SU-DHL-6 (cell line): ENCODE results near the gene CELSR3.

Experiments used
- H2AFZ ChIP-seq: fragments of 200-600 bp; sonication (generic); 2 replicates; pipeline ENCODE4 v1.6.1; 2014; ENCODE audit warnings: low read depth, mild to moderate bottlenecking, moderate library complexity, mixed read lengths, antibody characterized with exemption, low read length; ENCODE audit not compliant: severe bottlenecking
- H3F3A ChIP-seq: fragments of 200-600 bp; shearing (Covaris generic); 2 replicates; pipeline ENCODE4 v1.6.0; 2016; ENCODE audit warnings: antibody characterized with exemption, mild to moderate bottlenecking; ENCODE audit not compliant: insufficient read depth
- H3K27ac ChIP-seq: fragments of 200-600 bp; sonication (generic); 2 replicates; pipeline ENCODE4 v1.5.1; 2016; ENCODE audit warnings: low read depth, mild to moderate bottlenecking, low read length, moderate library complexity, mixed read lengths
- H3K27me3 ChIP-seq: fragments of 200-600 bp; sonication (generic), shearing (Covaris generic); 2 replicates; pipeline ENCODE4 v1.6.0; 2014; ENCODE audit warnings: mild to moderate bottlenecking, low read length
- H3K36me3 ChIP-seq: fragments of 200-600 bp; sonication (generic); 2 replicates; pipeline ENCODE4 v1.6.1; 2014; ENCODE audit warnings: mild to moderate bottlenecking, low read length, mixed read lengths
- H3K4me2 ChIP-seq: fragments of 300-600, 200-600 bp; shearing (Covaris generic), sonication (generic); 2 replicates; pipeline ENCODE4 v1.6.0; 2014; ENCODE audit warnings: low read length, low read depth, mild to moderate bottlenecking; ENCODE audit not compliant: poor library complexity, severe bottlenecking
- H3K4me3 ChIP-seq: fragments of 200-600 bp; sonication (generic); 2 replicates; pipeline ENCODE4 v1.5.1; 2014; ENCODE audit warnings: antibody characterized with exemption, low read length, mild to moderate bottlenecking, mixed read lengths; ENCODE audit not compliant: insufficient read depth, poor library complexity, severe bottlenecking
- H3K79me2 ChIP-seq: fragments of 200-600 bp; sonication (generic); 2 replicates; pipeline ENCODE4 v1.6.1; 2014; ENCODE audit warnings: mild to moderate bottlenecking, low read length, moderate library complexity; ENCODE audit not compliant: insufficient read depth
- H3K9ac ChIP-seq: fragments of 200-600 bp; sonication (generic); 2 replicates; pipeline ENCODE4 v1.7.0; 2014; ENCODE audit warnings: mild to moderate bottlenecking, low read length
- H3K9me2 ChIP-seq: fragments of 200-600 bp; sonication (generic); replicated peaks from 2 replicates; pipeline ENCODE4 v1.6.1; 2014; ENCODE audit warnings: low read length; ENCODE audit not compliant: insufficient read depth
- H3K9me3 ChIP-seq: fragments of 200-600 bp; sonication (generic); 2 replicates; pipeline ENCODE4 v1.6.1; 2014; ENCODE audit warnings: low read length, mixed read lengths; ENCODE audit not compliant: insufficient read depth
- H4K20me1 ChIP-seq: fragments of 200-600 bp; sonication (generic); 2 replicates; pipeline ENCODE4 v1.6.1; 2014; ENCODE audit warnings: low read depth, mild to moderate bottlenecking, antibody characterized with exemption, low read length, moderate library complexity, mixed read lengths
- EZH2phosphoT487 ChIP-seq: fragments of 200-600 bp; sonication (generic), shearing (Covaris generic); conservative IDR thresholded peaks from 2 replicates; pipeline ENCODE4 v1.6.1; 2018; ENCODE audit warnings: mild to moderate bottlenecking, antibody characterized with exemption, low read length, moderate library complexity, mixed read lengths
- TF ChIP-seq, protein P1 (sequence below): fragments of 200-600 bp; sonication (generic); IDR thresholded peaks from one replicate; pipeline ENCODE4 v1.5.1; 2017; ENCODE audit warnings: antibody characterized with exemption, mild to moderate bottlenecking, low read length, moderate library complexity; ENCODE audit not compliant: insufficient read depth, poor library complexity, severe bottlenecking

CELSR3 gene

DNA sequence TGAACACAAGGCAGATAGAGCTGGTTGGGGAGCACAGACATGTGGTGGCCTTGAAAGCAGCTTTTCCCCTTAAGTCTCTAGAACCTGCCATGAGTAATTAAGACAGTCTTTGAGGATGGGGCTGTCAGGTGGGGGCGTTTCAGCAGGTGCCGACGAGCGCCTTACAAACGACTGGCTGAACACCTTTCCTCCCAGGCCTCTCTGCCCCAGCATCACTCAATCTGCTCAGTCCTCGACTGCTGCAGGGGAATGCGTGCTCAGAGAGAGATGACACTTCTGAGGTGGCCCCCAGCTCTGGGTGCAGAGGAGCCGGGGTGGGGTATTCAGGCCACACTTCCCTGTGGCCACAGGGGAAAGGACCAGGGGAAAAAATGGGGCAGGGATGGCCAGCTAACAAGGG is 31.1 kb upstream of the CELSR3 start:
- Histone ChIP-seq H4K20me1 (peaks cover 7% of the 10 kb centered on the region; the same call in 1 of the 2 replicates), H3K27me3 (no peaks in the 10 kb centered on the region), H3K9me3 (no peaks in the 10 kb centered on the region)

GRCh38 chr3:48692551-48692950 is 29.9 kb upstream of the CELSR3 start:
- Histone ChIP-seq H3K9me2 (no peaks in the 10 kb centered on the region), H4K20me1 (peaks cover 7% of the 10 kb centered on the region; the same call in 1 of the 2 replicates), H2AFZ (no peak overlapping the region), H3K4me3 (no peak overlapping the region), H3K79me2 (peaks cover 26% of the 10 kb centered on the region), H3K27me3 (no peaks in the 10 kb centered on the region), H3K27ac (no peak overlapping the region), H3F3A (peaks cover 10% of the 10 kb centered on the region; the same call in 1 of the 2 replicates), H3K36me3 (peaks cover 31% of the 10 kb centered on the region; the same call in 1 of the 2 replicates), H3K4me2 (no peak overlapping the region), H3K9ac (no peak overlapping the region), H3K9me3 (no peaks in the 10 kb centered on the region)
- TF ChIP-seq, protein P1, sequence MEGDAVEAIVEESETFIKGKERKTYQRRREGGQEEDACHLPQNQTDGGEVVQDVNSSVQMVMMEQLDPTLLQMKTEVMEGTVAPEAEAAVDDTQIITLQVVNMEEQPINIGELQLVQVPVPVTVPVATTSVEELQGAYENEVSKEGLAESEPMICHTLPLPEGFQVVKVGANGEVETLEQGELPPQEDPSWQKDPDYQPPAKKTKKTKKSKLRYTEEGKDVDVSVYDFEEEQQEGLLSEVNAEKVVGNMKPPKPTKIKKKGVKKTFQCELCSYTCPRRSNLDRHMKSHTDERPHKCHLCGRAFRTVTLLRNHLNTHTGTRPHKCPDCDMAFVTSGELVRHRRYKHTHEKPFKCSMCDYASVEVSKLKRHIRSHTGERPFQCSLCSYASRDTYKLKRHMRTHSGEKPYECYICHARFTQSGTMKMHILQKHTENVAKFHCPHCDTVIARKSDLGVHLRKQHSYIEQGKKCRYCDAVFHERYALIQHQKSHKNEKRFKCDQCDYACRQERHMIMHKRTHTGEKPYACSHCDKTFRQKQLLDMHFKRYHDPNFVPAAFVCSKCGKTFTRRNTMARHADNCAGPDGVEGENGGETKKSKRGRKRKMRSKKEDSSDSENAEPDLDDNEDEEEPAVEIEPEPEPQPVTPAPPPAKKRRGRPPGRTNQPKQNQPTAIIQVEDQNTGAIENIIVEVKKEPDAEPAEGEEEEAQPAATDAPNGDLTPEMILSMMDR, result no peak
- no peak for TF ChIP-seq EZH2phosphoT487

More for the DNA sequence above, 31.1 kb upstream of the CELSR3 start:
- H3K9me2 ChIP-seq, result no peaks in the 10 kb centered on the region
- H3F3A ChIP-seq, result no peaks in the 10 kb centered on the region; the same call in 1 of the 2 replicates
- TF ChIP-seq, protein P1, result no peak
- no peak for TF ChIP-seq EZH2phosphoT487
- no peak overlapping the region for H3K9ac ChIP-seq
- H3K4me2 ChIP-seq, result no peak overlapping the region
- peaks cover 31% of the 10 kb centered on the region; the same call in 1 of the 2 replicates for H3K36me3 ChIP-seq
- H2AFZ ChIP-seq, result no peak overlapping the region
- H3K4me3 ChIP-seq, result no peak overlapping the region
- H3K79me2 ChIP-seq, result peaks cover 39% of the 10 kb centered on the region
- H3K27ac ChIP-seq, result no peak overlapping the region

- Histone ChIP-seq H3K36me3 (peaks cover 27% of the 10 kb centered on the region; the same call in 1 of the 2 replicates), H3K9me2 (no peaks in the 10 kb centered on the region), H3K9ac (no peak overlapping the region), H3K4me3 (no peak overlapping the region), H3K27ac (no peak overlapping the region), H3K4me2 (no peak overlapping the region), H2AFZ (no peak overlapping the region), H4K20me1 (peaks cover 3% of the 10 kb centered on the region; the same call in 1 of the 2 replicates), H3K27me3 (no peaks in the 10 kb centered on the region), H3K9me3 (no peaks in the 10 kb centered on the region), H3F3A (peaks cover 23% of the 10 kb centered on the region), H3K79me2 (peaks cover 11% of the 10 kb centered on the region)
- TF ChIP-seq, protein P1, result no peak
- no peak for TF ChIP-seq EZH2phosphoT487
Observed at GRCh38 chr3:48690846-48691458, 28.3 kb upstream of the CELSR3 start.
